ENCODE data around the gene ATAD5. TPM values are rescaled to one million over a fixed set of nuclear protein-coding genes. Genes with fewer than 3 reads are reported as not detected.

ATAD5 gene
- total RNA-seq, 3 donors from 2014 or later = 1.3 to 3.1 (median 1.6) TPM

DNA sequence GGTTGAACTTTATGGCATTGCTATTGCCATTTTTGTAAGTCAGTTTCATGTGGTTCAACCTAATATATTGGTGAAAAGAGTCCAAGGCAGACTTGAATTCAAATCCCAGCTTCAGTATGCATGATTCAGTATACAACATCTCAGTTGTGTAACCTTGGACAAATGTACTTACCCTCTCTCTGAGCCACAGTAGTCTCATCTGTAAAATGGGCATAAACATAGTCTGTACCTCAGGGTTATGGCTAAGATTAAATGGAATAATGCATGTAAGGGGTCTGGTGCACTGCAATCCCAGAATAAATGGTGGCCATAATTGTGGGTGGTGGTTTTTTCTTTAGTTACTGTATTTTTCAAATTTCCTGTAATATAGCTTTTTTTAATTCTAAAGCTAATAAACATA lies 85.3 kb downstream of the ATAD5 start:
- TF ChIP-seq CTCF (IDR thresholded peaks at IDR 0.05) (no peak), POLR2AphosphoS5 (IDR thresholded peaks at IDR 0.05) (no peak), POLR2A (IDR thresholded peaks at IDR 0.05) (no peak)
- H3K4me1 ChIP-seq = peaks cover 0 to 3% of the 10 kb centered on the region in 2 donors
- intact Hi-C loops (cut with DNase I; ENCODE audit: low total_unique reads) = no loop called here

GRCh38 chr17:30920282-30920681 lies 88.5 kb downstream of the ATAD5 start:
- H3K27ac ChIP-seq = no peak overlapping the region
- intact Hi-C loops (cut with DNase I; ENCODE audit: low total_unique reads) = no loop called here
- H3K27me3 ChIP-seq = peaks cover 5 to 22% of the 10 kb centered on the region in 2 donors
- no peak for DNase-seq (ENCODE audit: low spot score in 2 of 2)
- no peaks in the 10 kb centered on the region for H3K36me3 ChIP-seq
- peaks cover 0 to 10% of the 10 kb centered on the region in 2 donors for H3K4me1 ChIP-seq
- no peak overlapping the region for H3K4me3 ChIP-seq
- no peaks in the 10 kb centered on the region for H3K9me3 ChIP-seq
- TF ChIP-seq POLR2AphosphoS5 (IDR thresholded peaks at IDR 0.05) (no peak), POLR2A (IDR thresholded peaks at IDR 0.05) (no peak), CTCF (IDR thresholded peaks at IDR 0.05) (no peak)

More for the DNA sequence above, 85.3 kb downstream of the ATAD5 start:
- Histone ChIP-seq H3K27me3 (peaks cover 0 to 9% of the 10 kb centered on the region in 2 donors), H3K27ac (no peak overlapping the region), H3K4me3 (no peak overlapping the region), H3K36me3 (no peaks in the 10 kb centered on the region), H3K9me3 (no peaks in the 10 kb centered on the region)
- no peak for DNase-seq (ENCODE audit: low spot score in 2 of 2)

GRCh38 chr17:30920683-30921543 lies 89.1 kb downstream of the ATAD5 start:
- Histone ChIP-seq H3K4me3 (peak overlapping the region; percentile 55 to 77 (median 61)), H3K4me1 (peaks cover 0 to 10% of the 10 kb centered on the region in 2 donors), H3K9me3 (no peaks in the 10 kb centered on the region), H3K27me3 (peaks cover 5 to 22% of the 10 kb centered on the region in 2 donors), H3K27ac (no peak overlapping the region), H3K36me3 (no peaks in the 10 kb centered on the region)
- DNase-seq (ENCODE audit: low spot score in 2 of 2) = no peak
- intact Hi-C loops (cut with DNase I; ENCODE audit: low total_unique reads) = no loop called here
- TF ChIP-seq POLR2A (IDR thresholded peaks at IDR 0.05) = no peak
- no peak for TF ChIP-seq POLR2AphosphoS5 (IDR thresholded peaks at IDR 0.05)
- no peak for TF ChIP-seq CTCF (IDR thresholded peaks at IDR 0.05)

DNA sequence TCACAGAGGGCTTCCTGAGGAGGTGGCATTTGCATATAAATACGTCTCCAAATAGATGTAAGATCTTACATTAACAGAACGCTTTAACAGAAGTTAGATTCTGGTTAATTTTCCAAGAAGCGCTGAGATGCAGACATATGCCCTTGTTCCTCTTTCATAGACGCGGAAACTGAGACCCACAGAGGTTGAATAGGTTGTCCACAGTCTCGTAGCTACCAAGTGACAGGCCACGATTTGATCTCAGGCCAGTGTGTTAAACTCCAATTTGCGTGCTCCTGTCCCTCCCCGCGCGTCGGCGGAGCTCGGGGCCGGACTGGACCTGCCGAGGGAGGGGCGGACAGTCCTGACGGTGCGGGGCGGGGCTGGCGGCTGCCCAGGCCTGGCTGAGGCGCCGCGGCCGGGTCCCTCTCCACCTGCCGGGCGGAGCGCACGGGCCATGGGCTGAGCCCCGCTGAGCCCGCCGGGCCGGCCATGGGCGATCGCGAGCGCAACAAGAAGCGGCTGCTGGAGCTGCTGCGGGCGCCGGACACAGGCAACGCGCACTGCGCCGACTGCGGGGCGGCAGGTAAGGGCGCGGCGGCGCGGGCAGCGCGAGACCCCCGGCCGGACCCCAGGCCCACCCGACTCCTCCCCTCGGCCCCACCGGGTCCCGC lies 89.9 kb downstream of the ATAD5 start, which contains the start of gene ADAP2:
Gene ADAP2, plus strand, starts transcription at position 402 of the 653 bp plus-strand sequence. Its CDS starts 70 bp downstream, at position 472.
- H3K27ac ChIP-seq = peak within 1 kb of the TSS in 1 of 2 donors; percentile 26
- H3K9me3 ChIP-seq = no peaks in the 10 kb centered on the region
- DNase-seq (ENCODE audit: low spot score in 2 of 2) = peak in 1 of 2 donors; percentile 22
- intact Hi-C loops (cut with DNase I; ENCODE audit: low total_unique reads) = no loop called here
- H3K27me3 ChIP-seq = peaks cover 5 to 22% of the 10 kb centered on the region in 2 donors
- TF ChIP-seq CTCF (IDR thresholded peaks at IDR 0.05) (no peak), POLR2AphosphoS5 (IDR thresholded peaks at IDR 0.05) (no peak), POLR2A (IDR thresholded peaks at IDR 0.05) (no peak)
- peaks cover 0 to 10% of the 10 kb centered on the region in 2 donors for H3K4me1 ChIP-seq
- no peaks in the 10 kb centered on the region for H3K36me3 ChIP-seq
- H3K4me3 ChIP-seq = peak within 1 kb of the TSS; percentile 55 to 77 (median 61)

All from breast epithelium (tissue), 4 donors.